ENCODE measurements around the gene PRDX3.
"Not testable (repeated sequence)": the region's sequence is repeated elsewhere in the genome, so short reads cannot be mapped to it uniquely, and the experiment has no call there.

Gene PRDX3

GRCh38 chr10:119137878-119138277 is 40.7 kb downstream of the PRDX3 start:
- H3K27me3 ChIP-seq (ENCODE audit: control insufficient read depth in 3 of 3, insufficient read depth in 3 of 3, low read depth in 1 of 3, low read length in 3 of 3); H2AFZ ChIP-seq (ENCODE audit: low read length); H3K4me2 ChIP-seq (ENCODE audit: insufficient read depth, low read length, poor library complexity, severe bottlenecking); H3K79me1 ChIP-seq (ENCODE audit: low read depth, low read length); DNase-seq (ENCODE audit: low spot score); H4K91ac ChIP-seq (ENCODE audit: low read depth, low read length, poor library complexity); H3K18ac ChIP-seq (ENCODE audit: low read length); H3K4me3 ChIP-seq (ENCODE audit: low read length in 2 of 2); H2AK5ac ChIP-seq (ENCODE audit: low read depth, low read length); H3K4ac ChIP-seq (ENCODE audit: low read length); H3K9ac ChIP-seq (ENCODE audit: low read depth, low read length, poor library complexity); H2BK5ac ChIP-seq (ENCODE audit: low read length); H3K9me3 ChIP-seq (replicated peaks in 1 of 2; ENCODE audit: control insufficient read depth in 2 of 2, insufficient read depth in 1 of 2, low read depth in 1 of 2, low read length in 2 of 2); H3K4me1 ChIP-seq (ENCODE audit: control insufficient read depth in 2 of 2, insufficient read depth in 1 of 2, low read depth in 1 of 2, low read length in 2 of 2); H3K27ac ChIP-seq (replicated peaks; ENCODE audit: low read length); H3K23ac ChIP-seq (ENCODE audit: low read depth, low read length, poor library complexity); H2BK120ac ChIP-seq (ENCODE audit: low read depth, low read length); H2BK15ac ChIP-seq (ENCODE audit: low read length); H3K14ac ChIP-seq (ENCODE audit: low read length); H2BK12ac ChIP-seq (ENCODE audit: low read length); H4K8ac ChIP-seq (ENCODE audit: low read depth, low read length): not testable (repeated sequence)
- no CpG with 5 or more reads among the region's 8 CpGs for WGBS, 2 donors (ENCODE audit: extremely low coverage in 2 of 2, insufficient read length in 2 of 2, insufficient replicate concordance in 1 of 2)
- peaks cover 26 to 63% of the 10 kb centered on the region in 2 donors for H3K36me3 ChIP-seq (replicated peaks in 1 of 2; ENCODE audit: control insufficient read depth in 2 of 2, insufficient read depth in 2 of 2, low read length in 2 of 2)

DNA sequence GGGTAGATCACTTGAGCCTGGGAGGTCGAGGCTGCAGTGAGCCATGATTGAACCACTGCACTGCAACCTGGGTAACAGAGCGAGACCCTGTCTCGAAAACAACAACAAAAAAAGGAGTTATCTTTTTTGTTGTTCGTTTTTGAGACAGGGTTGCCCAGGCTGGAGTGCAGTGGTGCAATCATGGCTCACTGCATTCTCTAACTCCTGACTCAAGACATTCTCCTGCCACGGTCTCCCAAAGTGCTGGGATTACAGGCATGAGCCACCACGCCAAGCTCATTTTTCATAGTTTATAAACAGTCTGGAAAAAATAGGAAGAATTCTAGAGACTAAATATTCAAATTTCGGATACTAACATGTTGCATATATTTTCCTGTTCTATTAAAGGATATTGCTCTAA is 42.5 kb downstream of the PRDX3 start:
- H3K79me1 ChIP-seq (ENCODE audit: low read depth, low read length) = peaks cover 2% of the 10 kb centered on the region
- no peaks in the 10 kb centered on the region for H3K27me3 ChIP-seq (ENCODE audit: control insufficient read depth in 3 of 3, insufficient read depth in 3 of 3, low read depth in 1 of 3, low read length in 3 of 3)
- no peak overlapping the region for H3K9ac ChIP-seq (ENCODE audit: low read depth, low read length, poor library complexity)
- no peaks in the 10 kb centered on the region for H3K4me1 ChIP-seq (ENCODE audit: control insufficient read depth in 2 of 2, insufficient read depth in 1 of 2, low read depth in 1 of 2, low read length in 2 of 2)
- no peak overlapping the region for H3K14ac ChIP-seq (ENCODE audit: low read length)
- WGBS, 2 donors (ENCODE audit: extremely low coverage in 2 of 2, insufficient read length in 2 of 2, insufficient replicate concordance in 1 of 2) = no CpG with 5 or more reads among the region's 7 CpGs
- no peak overlapping the region for H3K4me2 ChIP-seq (ENCODE audit: insufficient read depth, low read length, poor library complexity, severe bottlenecking)
- no peaks in the 10 kb centered on the region for H3K9me3 ChIP-seq (replicated peaks in 1 of 2; ENCODE audit: control insufficient read depth in 2 of 2, insufficient read depth in 1 of 2, low read depth in 1 of 2, low read length in 2 of 2)
- H2AFZ ChIP-seq (ENCODE audit: low read length) = no peak overlapping the region
- H3K4me3 ChIP-seq (ENCODE audit: low read length in 2 of 2) = no peak overlapping the region
- no peak overlapping the region for H2BK5ac ChIP-seq (ENCODE audit: low read length)
- H3K36me3 ChIP-seq (replicated peaks in 1 of 2; ENCODE audit: control insufficient read depth in 2 of 2, insufficient read depth in 2 of 2, low read length in 2 of 2) = peaks cover 35 to 75% of the 10 kb centered on the region in 2 donors
- no peak overlapping the region for H3K18ac ChIP-seq (ENCODE audit: low read length)
- H3K4ac ChIP-seq (ENCODE audit: low read length) = no peak overlapping the region
- H2BK15ac ChIP-seq (ENCODE audit: low read length) = no peak overlapping the region
- no peak overlapping the region for H3K27ac ChIP-seq (replicated peaks; ENCODE audit: low read length)
- H2BK120ac ChIP-seq (ENCODE audit: low read depth, low read length) = no peak overlapping the region
- no peak overlapping the region for H3K23ac ChIP-seq (ENCODE audit: low read depth, low read length, poor library complexity)
- H2AK5ac ChIP-seq (ENCODE audit: low read depth, low read length) = no peak overlapping the region
- H4K8ac ChIP-seq (ENCODE audit: low read depth, low read length) = no peak overlapping the region
- no peak overlapping the region for H2BK12ac ChIP-seq (ENCODE audit: low read length)
- no peak for DNase-seq (ENCODE audit: low spot score)
- H4K91ac ChIP-seq (ENCODE audit: low read depth, low read length, poor library complexity) = no peak overlapping the region

DNA sequence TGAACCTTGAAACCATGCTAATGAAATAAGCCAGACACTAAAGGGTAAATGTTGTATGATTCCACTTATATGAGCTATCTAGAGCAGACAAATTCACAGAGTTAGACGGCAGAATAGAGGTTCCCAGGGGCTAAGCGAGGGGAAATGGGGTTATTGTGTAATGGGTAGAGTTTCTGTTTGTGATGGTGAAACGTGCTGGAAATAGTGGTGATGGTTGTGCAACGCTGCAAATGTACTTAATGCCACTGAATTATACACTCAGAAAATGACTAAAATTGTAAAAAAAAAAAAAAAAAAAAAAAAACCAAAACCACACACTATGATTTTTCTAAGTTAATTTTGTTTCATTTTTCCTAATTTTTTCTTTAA is 43.1 kb downstream of the PRDX3 start:
- Histone ChIP-seq H3K27me3 (ENCODE audit: control insufficient read depth in 3 of 3, insufficient read depth in 3 of 3, low read depth in 1 of 3, low read length in 3 of 3) (no peaks in the 10 kb centered on the region), H4K91ac (ENCODE audit: low read depth, low read length, poor library complexity) (no peak overlapping the region), H3K4me1 (ENCODE audit: control insufficient read depth in 2 of 2, insufficient read depth in 1 of 2, low read depth in 1 of 2, low read length in 2 of 2) (no peaks in the 10 kb centered on the region), H2BK120ac (ENCODE audit: low read depth, low read length) (no peak overlapping the region), H3K23ac (ENCODE audit: low read depth, low read length, poor library complexity) (no peak overlapping the region), H3K9me3 (replicated peaks in 1 of 2; ENCODE audit: control insufficient read depth in 2 of 2, insufficient read depth in 1 of 2, low read depth in 1 of 2, low read length in 2 of 2) (no peaks in the 10 kb centered on the region), H3K27ac (replicated peaks; ENCODE audit: low read length) (no peak overlapping the region), H3K18ac (ENCODE audit: low read length) (no peak overlapping the region), H3K36me3 (replicated peaks in 1 of 2; ENCODE audit: control insufficient read depth in 2 of 2, insufficient read depth in 2 of 2, low read length in 2 of 2) (peaks cover 33 to 77% of the 10 kb centered on the region in 2 donors), H2BK5ac (ENCODE audit: low read length) (no peak overlapping the region), H2AFZ (ENCODE audit: low read length) (no peak overlapping the region), H2BK15ac (ENCODE audit: low read length) (no peak overlapping the region), H3K4ac (ENCODE audit: low read length) (no peak overlapping the region), H3K9ac (ENCODE audit: low read depth, low read length, poor library complexity) (no peak overlapping the region), H2AK5ac (ENCODE audit: low read depth, low read length) (no peak overlapping the region), H3K14ac (ENCODE audit: low read length) (no peak overlapping the region), H3K4me3 (ENCODE audit: low read length in 2 of 2) (no peak overlapping the region), H3K4me2 (ENCODE audit: insufficient read depth, low read length, poor library complexity, severe bottlenecking) (no peak overlapping the region), H2BK12ac (ENCODE audit: low read length) (no peak overlapping the region), H3K79me1 (ENCODE audit: low read depth, low read length) (peaks cover 2% of the 10 kb centered on the region), H4K8ac (ENCODE audit: low read depth, low read length) (no peak overlapping the region)
- DNase-seq (ENCODE audit: low spot score) = no peak
- WGBS, 2 donors (ENCODE audit: extremely low coverage in 2 of 2, insufficient read length in 2 of 2, insufficient replicate concordance in 1 of 2) = 100% methylated on average over 1 of the region's 4 CpGs; no CpG with 5 or more reads in 1 of the 2 donors

- no peak overlapping the region for H3K9ac ChIP-seq (ENCODE audit: low read depth, low read length, poor library complexity)
- H2BK5ac ChIP-seq (ENCODE audit: low read length) = no peak overlapping the region
- H3K36me3 ChIP-seq (replicated peaks in 1 of 2; ENCODE audit: control insufficient read depth in 2 of 2, insufficient read depth in 2 of 2, low read length in 2 of 2) = peaks cover 40 to 80% of the 10 kb centered on the region in 2 donors
- no peak overlapping the region for H2BK12ac ChIP-seq (ENCODE audit: low read length)
- H4K91ac ChIP-seq (ENCODE audit: low read depth, low read length, poor library complexity) = no peak overlapping the region
- no peaks in the 10 kb centered on the region for H3K4me1 ChIP-seq (ENCODE audit: control insufficient read depth in 2 of 2, insufficient read depth in 1 of 2, low read depth in 1 of 2, low read length in 2 of 2)
- no peak overlapping the region for H3K18ac ChIP-seq (ENCODE audit: low read length)
- H3K4me2 ChIP-seq (ENCODE audit: insufficient read depth, low read length, poor library complexity, severe bottlenecking) = no peak overlapping the region
- no peak overlapping the region for H2BK120ac ChIP-seq (ENCODE audit: low read depth, low read length)
- H3K79me1 ChIP-seq (ENCODE audit: low read depth, low read length) = no peaks in the 10 kb centered on the region
- no peak overlapping the region for H3K4me3 ChIP-seq (ENCODE audit: low read length in 2 of 2)
- H3K14ac ChIP-seq (ENCODE audit: low read length) = no peak overlapping the region
- no peak overlapping the region for H3K4ac ChIP-seq (ENCODE audit: low read length)
- WGBS, 2 donors (ENCODE audit: extremely low coverage in 2 of 2, insufficient read length in 2 of 2, insufficient replicate concordance in 1 of 2) = no CpG with 5 or more reads among the region's 8 CpGs
- H2AFZ ChIP-seq (ENCODE audit: low read length) = no peak overlapping the region
- no peak for DNase-seq (ENCODE audit: low spot score)
- H2BK15ac ChIP-seq (ENCODE audit: low read length) = no peak overlapping the region
- H3K27ac ChIP-seq (replicated peaks; ENCODE audit: low read length) = no peak overlapping the region
- no peaks in the 10 kb centered on the region for H3K9me3 ChIP-seq (replicated peaks in 1 of 2; ENCODE audit: control insufficient read depth in 2 of 2, insufficient read depth in 1 of 2, low read depth in 1 of 2, low read length in 2 of 2)
- no peak overlapping the region for H4K8ac ChIP-seq (ENCODE audit: low read depth, low read length)
- no peak overlapping the region for H2AK5ac ChIP-seq (ENCODE audit: low read depth, low read length)
- H3K23ac ChIP-seq (ENCODE audit: low read depth, low read length, poor library complexity) = no peak overlapping the region
- H3K27me3 ChIP-seq (ENCODE audit: control insufficient read depth in 3 of 3, insufficient read depth in 3 of 3, low read depth in 1 of 3, low read length in 3 of 3) = no peaks in the 10 kb centered on the region
These were observed 44.7 kb downstream of the PRDX3 start for GRCh38 chr10:119133949-119134348.

All from neuronal stem cell (in vitro differentiated cells).